HepG2 (cell line): ENCODE measurements around the gene TAS1R1. TPM values are rescaled to one million over a fixed set of nuclear protein-coding genes. Genes with fewer than 3 reads are reported as not detected.

Experiments used
- NR2F6 ChIP-seq, 2 experiments: IDR thresholded peaks; 2 replicates each; pipeline ENCODE4 v1.6.1; 2016; ENCODE audit warnings: antibody characterized with exemption in 1 of 2, mild to moderate bottlenecking in 1 of 2
- PCBP1 ChIP-seq: fragments of 200-400 bp; formaldehyde crosslinking; IDR thresholded peaks from 2 replicates; pipeline ENCODE4 v1.6.1; 2017; ENCODE audit warnings: mild to moderate bottlenecking, low read depth, low read length, borderline replicate concordance
- RARA ChIP-seq: IDR thresholded peaks from 2 replicates; pipeline ENCODE4 v1.6.1; 2016; ENCODE audit warnings: missing genetic modification reagents, missing compliant biosample characterization
- ZNF331 ChIP-seq: sonication (generic); formaldehyde crosslinking; IDR thresholded peaks from 2 replicates; pipeline ENCODE4 v1.4.0; 2020; ENCODE audit warnings: missing genetic modification reagents
- ZNF773 ChIP-seq: sonication (generic); formaldehyde crosslinking; IDR thresholded peaks from 2 replicates; pipeline ENCODE4 v1.4.0; 2020; ENCODE audit warnings: missing genetic modification reagents, borderline replicate concordance
- ZNF780A ChIP-seq: sonication (generic); formaldehyde crosslinking; IDR thresholded peaks from 2 replicates; pipeline ENCODE4 v1.8.0; 2022; ENCODE audit warnings: mild to moderate bottlenecking, missing genetic modification reagents, moderate library complexity
- polyA plus RNA-seq, 8 experiments: library from polyadenylated mRNA; depleted of rRNA in 3 of 8; stranded (reverse) in 7 of 8; unstranded in 1 of 8; fragments of >200 nt; fragmentation: Illumina TruSeq in 4 of 8; extraction: Trizol in 4 of 8; gene quantifications; 2 replicates each; pipeline versions ENCODE4 v1.2.1 to v1.2.3, GENCODE V29; 2011 to 2016; ENCODE audit warnings: low read depth in 4 of 8, missing spikeins in 1 of 8, mixed read lengths in 1 of 8; ENCODE audit not compliant: insufficient read depth in 1 of 8
- total RNA-seq, 5 experiments: library from RNA; depleted of rRNA; stranded (reverse); fragments of >200 nt; fragmentation: Illumina TruSeq; extraction: Trizol; gene quantifications; 2 replicates each; pipeline ENCODE4 v1.2.3, GENCODE V29; 2016; ENCODE audit warnings: low read depth in 1 of 5
- TF ChIP-seq, protein P1 (sequence below): sonication (generic); formaldehyde crosslinking; IDR thresholded peaks from 2 replicates; pipeline ENCODE4 v1.8.0; 2022; ENCODE audit warnings: missing genetic modification reagents, mild to moderate bottlenecking, moderate library complexity, borderline replicate concordance
- TF ChIP-seq, protein P2 (sequence below): sonication (generic); formaldehyde crosslinking; IDR thresholded peaks from 2 replicates; pipeline ENCODE4 v1.5.0; 2020; ENCODE audit warnings: mild to moderate bottlenecking, missing genetic modification reagents, borderline replicate concordance
- TF ChIP-seq, protein P3 (sequence below): sonication (generic); formaldehyde crosslinking; IDR thresholded peaks from 2 replicates; pipeline ENCODE4 v1.5.0; 2020; ENCODE audit warnings: mild to moderate bottlenecking, low read depth, missing genetic modification reagents, borderline replicate concordance
- TF ChIP-seq, protein P4 (sequence below): sonication (generic); formaldehyde crosslinking; IDR thresholded peaks from 2 replicates; pipeline ENCODE4 v1.4.0; 2020; ENCODE audit warnings: missing genetic modification reagents
- TF ChIP-seq, protein P5 (sequence below): sonication (generic); formaldehyde crosslinking; IDR thresholded peaks from 2 replicates; pipeline ENCODE4 v1.4.0; 2020; ENCODE audit warnings: mild to moderate bottlenecking, missing genetic modification reagents

Gene TAS1R1
- total and polyA plus RNA-seq, 2 of the 13 experiments (the other 11 are each of a cell fraction or from before 2014, with no cell fraction given) = 1.4 to 1.6 TPM

DNA sequence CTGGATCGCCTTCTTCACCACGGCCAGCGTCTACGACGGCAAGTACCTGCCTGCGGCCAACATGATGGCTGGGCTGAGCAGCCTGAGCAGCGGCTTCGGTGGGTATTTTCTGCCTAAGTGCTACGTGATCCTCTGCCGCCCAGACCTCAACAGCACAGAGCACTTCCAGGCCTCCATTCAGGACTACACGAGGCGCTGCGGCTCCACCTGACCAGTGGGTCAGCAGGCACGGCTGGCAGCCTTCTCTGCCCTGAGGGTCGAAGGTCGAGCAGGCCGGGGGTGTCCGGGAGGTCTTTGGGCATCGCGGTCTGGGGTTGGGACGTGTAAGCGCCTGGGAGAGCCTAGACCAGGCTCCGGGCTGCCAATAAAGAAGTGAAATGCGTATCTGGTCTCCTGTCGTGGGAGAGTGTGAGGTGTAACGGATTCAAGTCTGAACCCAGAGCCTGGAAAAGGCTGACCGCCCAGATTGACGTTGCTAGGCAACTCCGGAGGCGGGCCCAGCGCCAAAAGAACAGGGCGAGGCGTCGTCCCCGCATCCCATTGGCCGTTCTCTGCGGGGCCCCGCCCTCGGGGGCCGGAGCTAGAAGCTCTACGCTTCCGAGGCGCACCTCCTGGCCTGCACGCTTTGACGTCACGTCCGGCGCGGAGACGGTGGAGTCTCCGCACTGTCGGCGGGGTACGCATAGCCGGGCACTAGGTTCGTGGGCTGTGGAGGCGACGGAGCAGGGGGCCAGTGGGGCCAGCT, 24.4 kb downstream of the TAS1R1 start, which contains the start of gene ZBTB48 (continued):
- TF ChIP-seq, protein P1, sequence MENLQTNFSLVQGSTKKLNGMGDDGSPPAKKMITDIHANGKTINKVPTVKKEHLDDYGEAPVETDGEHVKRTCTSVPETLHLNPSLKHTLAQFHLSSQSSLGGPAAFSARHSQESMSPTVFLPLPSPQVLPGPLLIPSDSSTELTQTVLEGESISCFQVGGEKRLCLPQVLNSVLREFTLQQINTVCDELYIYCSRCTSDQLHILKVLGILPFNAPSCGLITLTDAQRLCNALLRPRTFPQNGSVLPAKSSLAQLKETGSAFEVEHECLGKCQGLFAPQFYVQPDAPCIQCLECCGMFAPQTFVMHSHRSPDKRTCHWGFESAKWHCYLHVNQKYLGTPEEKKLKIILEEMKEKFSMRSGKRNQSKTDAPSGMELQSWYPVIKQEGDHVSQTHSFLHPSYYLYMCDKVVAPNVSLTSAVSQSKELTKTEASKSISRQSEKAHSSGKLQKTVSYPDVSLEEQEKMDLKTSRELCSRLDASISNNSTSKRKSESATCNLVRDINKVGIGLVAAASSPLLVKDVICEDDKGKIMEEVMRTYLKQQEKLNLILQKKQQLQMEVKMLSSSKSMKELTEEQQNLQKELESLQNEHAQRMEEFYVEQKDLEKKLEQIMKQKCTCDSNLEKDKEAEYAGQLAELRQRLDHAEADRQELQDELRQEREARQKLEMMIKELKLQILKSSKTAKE (CRISPR knock-in tag) = no peak
- TF ChIP-seq ZNF331 (no peak), NR2F6 (IDR thresholded peaks at IDR 0.05) (peak; percentile 41; the same call in 1 of the 2 replicates), NR2F6 (CRISPR knock-in tag; IDR thresholded peaks at IDR 0.05) (no peak; the same call in 1 of the 2 replicates), RARA (0 out of 2 replicates have a peak, but pooled peaks have one; percentile 18), PCBP1 (no peak), ZNF780A (CRISPR knock-in tag) (no peak), ZNF773 (CRISPR knock-in tag) (0 out of 2 replicates have a peak, but pooled peaks have one; percentile 42)
- TF ChIP-seq, protein P2, sequence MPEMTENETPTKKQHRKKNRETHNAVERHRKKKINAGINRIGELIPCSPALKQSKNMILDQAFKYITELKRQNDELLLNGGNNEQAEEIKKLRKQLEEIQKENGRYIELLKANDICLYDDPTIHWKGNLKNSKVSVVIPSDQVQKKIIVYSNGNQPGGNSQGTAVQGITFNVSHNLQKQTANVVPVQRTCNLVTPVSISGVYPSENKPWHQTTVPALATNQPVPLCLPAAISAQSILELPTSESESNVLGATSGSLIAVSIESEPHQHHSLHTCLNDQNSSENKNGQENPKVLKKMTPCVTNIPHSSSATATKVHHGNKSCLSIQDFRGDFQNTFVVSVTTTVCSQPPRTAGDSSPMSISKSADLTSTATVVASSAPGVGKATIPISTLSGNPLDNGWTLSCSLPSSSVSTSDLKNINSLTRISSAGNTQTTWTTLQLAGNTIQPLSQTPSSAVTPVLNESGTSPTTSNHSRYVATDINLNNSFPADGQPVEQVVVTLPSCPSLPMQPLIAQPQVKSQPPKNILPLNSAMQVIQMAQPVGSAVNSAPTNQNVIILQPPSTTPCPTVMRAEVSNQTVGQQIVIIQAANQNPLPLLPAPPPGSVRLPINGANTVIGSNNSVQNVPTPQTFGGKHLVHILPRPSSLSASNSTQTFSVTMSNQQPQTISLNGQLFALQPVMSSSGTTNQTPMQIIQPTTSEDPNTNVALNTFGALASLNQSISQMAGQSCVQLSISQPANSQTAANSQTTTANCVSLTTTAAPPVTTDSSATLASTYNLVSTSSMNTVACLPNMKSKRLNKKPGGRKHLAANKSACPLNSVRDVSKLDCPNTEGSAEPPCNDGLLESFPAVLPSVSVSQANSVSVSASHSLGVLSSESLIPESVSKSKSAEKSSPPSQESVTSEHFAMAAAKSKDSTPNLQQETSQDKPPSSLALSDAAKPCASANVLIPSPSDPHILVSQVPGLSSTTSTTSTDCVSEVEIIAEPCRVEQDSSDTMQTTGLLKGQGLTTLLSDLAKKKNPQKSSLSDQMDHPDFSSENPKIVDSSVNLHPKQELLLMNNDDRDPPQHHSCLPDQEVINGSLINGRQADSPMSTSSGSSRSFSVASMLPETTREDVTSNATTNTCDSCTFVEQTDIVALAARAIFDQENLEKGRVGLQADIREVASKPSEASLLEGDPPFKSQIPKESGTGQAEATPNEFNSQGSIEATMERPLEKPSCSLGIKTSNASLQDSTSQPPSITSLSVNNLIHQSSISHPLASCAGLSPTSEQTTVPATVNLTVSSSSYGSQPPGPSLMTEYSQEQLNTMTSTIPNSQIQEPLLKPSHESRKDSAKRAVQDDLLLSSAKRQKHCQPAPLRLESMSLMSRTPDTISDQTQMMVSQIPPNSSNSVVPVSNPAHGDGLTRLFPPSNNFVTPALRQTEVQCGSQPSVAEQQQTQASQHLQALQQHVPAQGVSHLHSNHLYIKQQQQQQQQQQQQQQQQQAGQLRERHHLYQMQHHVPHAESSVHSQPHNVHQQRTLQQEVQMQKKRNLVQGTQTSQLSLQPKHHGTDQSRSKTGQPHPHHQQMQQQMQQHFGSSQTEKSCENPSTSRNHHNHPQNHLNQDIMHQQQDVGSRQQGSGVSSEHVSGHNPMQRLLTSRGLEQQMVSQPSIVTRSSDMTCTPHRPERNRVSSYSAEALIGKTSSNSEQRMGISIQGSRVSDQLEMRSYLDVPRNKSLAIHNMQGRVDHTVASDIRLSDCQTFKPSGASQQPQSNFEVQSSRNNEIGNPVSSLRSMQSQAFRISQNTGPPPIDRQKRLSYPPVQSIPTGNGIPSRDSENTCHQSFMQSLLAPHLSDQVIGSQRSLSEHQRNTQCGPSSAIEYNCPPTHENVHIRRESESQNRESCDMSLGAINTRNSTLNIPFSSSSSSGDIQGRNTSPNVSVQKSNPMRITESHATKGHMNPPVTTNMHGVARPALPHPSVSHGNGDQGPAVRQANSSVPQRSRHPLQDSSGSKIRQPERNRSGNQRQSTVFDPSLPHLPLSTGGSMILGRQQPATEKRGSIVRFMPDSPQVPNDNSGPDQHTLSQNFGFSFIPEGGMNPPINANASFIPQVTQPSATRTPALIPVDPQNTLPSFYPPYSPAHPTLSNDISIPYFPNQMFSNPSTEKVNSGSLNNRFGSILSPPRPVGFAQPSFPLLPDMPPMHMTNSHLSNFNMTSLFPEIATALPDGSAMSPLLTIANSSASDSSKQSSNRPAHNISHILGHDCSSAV (CRISPR knock-in tag) = no peak
- TF ChIP-seq, protein P3, sequence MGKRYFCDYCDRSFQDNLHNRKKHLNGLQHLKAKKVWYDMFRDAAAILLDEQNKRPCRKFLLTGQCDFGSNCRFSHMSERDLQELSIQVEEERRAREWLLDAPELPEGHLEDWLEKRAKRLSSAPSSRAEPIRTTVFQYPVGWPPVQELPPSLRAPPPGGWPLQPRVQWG (CRISPR knock-in tag) = no peak
- TF ChIP-seq, protein P4, sequence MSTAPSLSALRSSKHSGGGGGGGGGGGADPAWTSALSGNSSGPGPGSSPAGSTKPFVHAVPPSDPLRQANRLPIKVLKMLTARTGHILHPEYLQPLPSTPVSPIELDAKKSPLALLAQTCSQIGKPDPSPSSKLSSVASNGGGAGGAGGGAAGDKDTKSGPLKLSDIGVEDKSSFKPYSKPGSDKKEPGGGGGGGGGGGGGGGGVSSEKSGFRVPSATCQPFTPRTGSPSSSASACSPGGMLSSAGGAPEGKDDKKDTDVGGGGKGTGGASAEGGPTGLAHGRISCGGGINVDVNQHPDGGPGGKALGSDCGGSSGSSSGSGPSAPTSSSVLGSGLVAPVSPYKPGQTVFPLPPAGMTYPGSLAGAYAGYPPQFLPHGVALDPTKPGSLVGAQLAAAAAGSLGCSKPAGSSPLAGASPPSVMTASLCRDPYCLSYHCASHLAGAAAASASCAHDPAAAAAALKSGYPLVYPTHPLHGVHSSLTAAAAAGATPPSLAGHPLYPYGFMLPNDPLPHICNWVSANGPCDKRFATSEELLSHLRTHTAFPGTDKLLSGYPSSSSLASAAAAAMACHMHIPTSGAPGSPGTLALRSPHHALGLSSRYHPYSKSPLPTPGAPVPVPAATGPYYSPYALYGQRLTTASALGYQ (CRISPR knock-in tag) = no peak
- TF ChIP-seq, protein P5, sequence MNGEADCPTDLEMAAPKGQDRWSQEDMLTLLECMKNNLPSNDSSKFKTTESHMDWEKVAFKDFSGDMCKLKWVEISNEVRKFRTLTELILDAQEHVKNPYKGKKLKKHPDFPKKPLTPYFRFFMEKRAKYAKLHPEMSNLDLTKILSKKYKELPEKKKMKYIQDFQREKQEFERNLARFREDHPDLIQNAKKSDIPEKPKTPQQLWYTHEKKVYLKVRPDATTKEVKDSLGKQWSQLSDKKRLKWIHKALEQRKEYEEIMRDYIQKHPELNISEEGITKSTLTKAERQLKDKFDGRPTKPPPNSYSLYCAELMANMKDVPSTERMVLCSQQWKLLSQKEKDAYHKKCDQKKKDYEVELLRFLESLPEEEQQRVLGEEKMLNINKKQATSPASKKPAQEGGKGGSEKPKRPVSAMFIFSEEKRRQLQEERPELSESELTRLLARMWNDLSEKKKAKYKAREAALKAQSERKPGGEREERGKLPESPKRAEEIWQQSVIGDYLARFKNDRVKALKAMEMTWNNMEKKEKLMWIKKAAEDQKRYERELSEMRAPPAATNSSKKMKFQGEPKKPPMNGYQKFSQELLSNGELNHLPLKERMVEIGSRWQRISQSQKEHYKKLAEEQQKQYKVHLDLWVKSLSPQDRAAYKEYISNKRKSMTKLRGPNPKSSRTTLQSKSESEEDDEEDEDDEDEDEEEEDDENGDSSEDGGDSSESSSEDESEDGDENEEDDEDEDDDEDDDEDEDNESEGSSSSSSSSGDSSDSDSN = peak; percentile 34
